ENCODE measurements around the gene KRTAP5-7.

DNA sequence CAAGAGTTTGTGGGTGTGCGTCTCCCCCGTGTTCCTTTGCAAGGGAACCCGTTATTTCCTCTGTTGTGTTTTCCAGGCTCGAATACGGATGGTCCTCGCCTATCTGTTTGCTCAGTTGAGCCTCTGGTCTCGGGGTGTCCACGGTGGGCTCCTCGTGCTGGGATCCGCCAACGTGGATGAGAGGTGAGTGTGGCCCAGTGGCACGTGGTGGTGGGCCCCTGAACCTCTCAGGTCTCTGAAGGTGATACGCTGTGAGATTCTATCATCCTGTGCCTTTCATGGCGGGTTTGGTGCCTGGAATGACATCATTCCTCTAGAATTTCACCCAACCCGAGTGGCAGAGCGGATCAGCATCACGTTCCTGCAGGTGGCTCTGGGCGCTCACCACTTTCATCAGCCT, 41.6 kb upstream of the KRTAP5-7 start:
- TF ChIP-seq, protein P1, sequence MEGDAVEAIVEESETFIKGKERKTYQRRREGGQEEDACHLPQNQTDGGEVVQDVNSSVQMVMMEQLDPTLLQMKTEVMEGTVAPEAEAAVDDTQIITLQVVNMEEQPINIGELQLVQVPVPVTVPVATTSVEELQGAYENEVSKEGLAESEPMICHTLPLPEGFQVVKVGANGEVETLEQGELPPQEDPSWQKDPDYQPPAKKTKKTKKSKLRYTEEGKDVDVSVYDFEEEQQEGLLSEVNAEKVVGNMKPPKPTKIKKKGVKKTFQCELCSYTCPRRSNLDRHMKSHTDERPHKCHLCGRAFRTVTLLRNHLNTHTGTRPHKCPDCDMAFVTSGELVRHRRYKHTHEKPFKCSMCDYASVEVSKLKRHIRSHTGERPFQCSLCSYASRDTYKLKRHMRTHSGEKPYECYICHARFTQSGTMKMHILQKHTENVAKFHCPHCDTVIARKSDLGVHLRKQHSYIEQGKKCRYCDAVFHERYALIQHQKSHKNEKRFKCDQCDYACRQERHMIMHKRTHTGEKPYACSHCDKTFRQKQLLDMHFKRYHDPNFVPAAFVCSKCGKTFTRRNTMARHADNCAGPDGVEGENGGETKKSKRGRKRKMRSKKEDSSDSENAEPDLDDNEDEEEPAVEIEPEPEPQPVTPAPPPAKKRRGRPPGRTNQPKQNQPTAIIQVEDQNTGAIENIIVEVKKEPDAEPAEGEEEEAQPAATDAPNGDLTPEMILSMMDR (IDR thresholded peaks at IDR 0.05): no peak
- TF ChIP-seq POLR2A (IDR thresholded peaks at IDR 0.05) (no peak), POLR2AphosphoS5 (IDR thresholded peaks at IDR 0.05) (no peak)
